ENCODE data around the gene LRRC4C.

DNA sequence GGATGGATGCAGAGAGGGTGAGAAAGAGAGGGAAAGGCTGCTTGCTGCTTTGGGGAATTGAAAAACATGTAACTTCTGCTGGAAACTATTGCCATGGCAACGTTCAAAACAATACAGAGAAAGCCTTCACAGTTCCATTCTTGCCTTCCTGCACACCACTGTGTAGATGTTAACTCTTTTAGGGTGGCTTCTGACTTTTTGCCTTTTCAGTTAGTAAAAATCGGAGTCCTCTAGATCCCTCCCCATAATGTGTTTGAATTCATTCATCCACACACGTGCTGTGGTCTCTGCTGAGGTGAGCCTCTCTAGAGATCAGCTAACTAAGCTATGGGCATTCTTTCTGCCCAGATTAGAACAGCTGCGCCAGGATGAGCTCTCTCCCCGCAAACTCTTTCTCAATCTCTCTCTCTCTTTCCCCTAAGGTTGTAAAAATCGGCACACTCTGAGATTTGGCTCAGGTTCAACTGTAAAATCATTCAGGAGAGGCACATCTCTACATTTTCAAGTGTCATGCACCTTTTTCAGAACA is 1178.3 kb downstream of the LRRC4C start:
- no peak for TF ChIP-seq SIN3A (IDR thresholded peaks at IDR 0.05; ENCODE audit: borderline replicate concordance, insufficient read depth, low read depth, low read length)
- TF ChIP-seq POLR2AphosphoS5 (IDR thresholded peaks at IDR 0.05; ENCODE audit: low read depth, low read length), result no peak

Data from Panc1 (cell line).